DOHH2 (cell line): Measurements from ENCODE around the gene ASB7.

Source experiments
- H3F3A ChIP-seq: fragments of 200-600 bp; sonication (generic), shearing (Covaris generic); 2 replicates; pipeline ENCODE4 v1.6.0; 2016; ENCODE audit warnings: antibody characterized with exemption, mild to moderate bottlenecking; ENCODE audit not compliant: control insufficient read depth, insufficient read depth
- H3K27ac ChIP-seq: fragments of 200-600 bp; sonication (generic); 2 replicates; pipeline ENCODE4 v1.5.1; 2014; ENCODE audit warnings: low read depth, mild to moderate bottlenecking, low read length, moderate library complexity
- H3K27me3 ChIP-seq: fragments of 200-600 bp; sonication (generic); 2 replicates; pipeline ENCODE4 v1.6.1; 2014; ENCODE audit warnings: mild to moderate bottlenecking, low read length, mixed read lengths; ENCODE audit not compliant: control insufficient read depth
- H3K36me3 ChIP-seq: fragments of 200-600 bp; sonication (generic); 2 replicates; pipeline ENCODE4 v1.6.1; 2014; ENCODE audit warnings: mild to moderate bottlenecking, low read length, moderate library complexity, mixed read lengths; ENCODE audit not compliant: control insufficient read depth
- H3K4me1 ChIP-seq: fragments of 200-600 bp; sonication (generic); 2 replicates; pipeline ENCODE4 v1.6.1; 2014; ENCODE audit warnings: mild to moderate bottlenecking, low read length, mixed read lengths; ENCODE audit not compliant: control insufficient read depth
- H3K4me2 ChIP-seq: fragments of 200-600 bp; sonication (generic); 2 replicates; pipeline ENCODE4 v1.6.0; 2014; ENCODE audit warnings: mild to moderate bottlenecking, low read length, moderate library complexity
- H3K4me3 ChIP-seq: fragments of 200-600 bp; sonication (generic); 2 replicates; pipeline ENCODE4 v1.5.1; 2014; ENCODE audit warnings: mild to moderate bottlenecking, low read length, mixed read lengths
- H3K79me2 ChIP-seq: fragments of 200-600 bp; sonication (generic); 2 replicates; pipeline ENCODE4 v1.6.1; 2014; ENCODE audit warnings: mild to moderate bottlenecking, low read length, mixed read lengths; ENCODE audit not compliant: control insufficient read depth
- H3K9me2 ChIP-seq: fragments of 200-600 bp; sonication (generic); replicated peaks from 2 replicates; pipeline ENCODE4 v1.6.1; 2014; ENCODE audit warnings: mild to moderate bottlenecking, low read length, mixed read lengths; ENCODE audit not compliant: control insufficient read depth
- H3K9me3 ChIP-seq: fragments of 200-600 bp; sonication (generic); 2 replicates; pipeline ENCODE4 v1.6.1; 2014; ENCODE audit warnings: antibody characterized with exemption, low read length, mixed read lengths; ENCODE audit not compliant: control insufficient read depth, insufficient read depth
- H4K20me1 ChIP-seq: fragments of 200-600 bp; sonication (generic); 2 replicates; pipeline ENCODE4 v1.6.0; 2014; ENCODE audit warnings: low read depth, mild to moderate bottlenecking, antibody characterized with exemption, low read length, moderate library complexity; ENCODE audit not compliant: control insufficient read depth, insufficient read depth
- CTCF ChIP-seq: fragments of 200-600 bp; sonication (generic); IDR thresholded peaks from one replicate; pipeline ENCODE4 v1.5.1; 2014; ENCODE audit warnings: antibody characterized with exemption, mild to moderate bottlenecking, low read depth, low read length; ENCODE audit not compliant: poor library complexity, severe bottlenecking
- EZH2phosphoT487 ChIP-seq: fragments of 200-600 bp; sonication (generic); IDR thresholded peaks from 2 replicates; pipeline ENCODE4 v1.6.1; 2017; ENCODE audit warnings: borderline replicate concordance, mild to moderate bottlenecking, antibody characterized with exemption, low read length, moderate library complexity, mixed read lengths

The ASB7 gene

DNA sequence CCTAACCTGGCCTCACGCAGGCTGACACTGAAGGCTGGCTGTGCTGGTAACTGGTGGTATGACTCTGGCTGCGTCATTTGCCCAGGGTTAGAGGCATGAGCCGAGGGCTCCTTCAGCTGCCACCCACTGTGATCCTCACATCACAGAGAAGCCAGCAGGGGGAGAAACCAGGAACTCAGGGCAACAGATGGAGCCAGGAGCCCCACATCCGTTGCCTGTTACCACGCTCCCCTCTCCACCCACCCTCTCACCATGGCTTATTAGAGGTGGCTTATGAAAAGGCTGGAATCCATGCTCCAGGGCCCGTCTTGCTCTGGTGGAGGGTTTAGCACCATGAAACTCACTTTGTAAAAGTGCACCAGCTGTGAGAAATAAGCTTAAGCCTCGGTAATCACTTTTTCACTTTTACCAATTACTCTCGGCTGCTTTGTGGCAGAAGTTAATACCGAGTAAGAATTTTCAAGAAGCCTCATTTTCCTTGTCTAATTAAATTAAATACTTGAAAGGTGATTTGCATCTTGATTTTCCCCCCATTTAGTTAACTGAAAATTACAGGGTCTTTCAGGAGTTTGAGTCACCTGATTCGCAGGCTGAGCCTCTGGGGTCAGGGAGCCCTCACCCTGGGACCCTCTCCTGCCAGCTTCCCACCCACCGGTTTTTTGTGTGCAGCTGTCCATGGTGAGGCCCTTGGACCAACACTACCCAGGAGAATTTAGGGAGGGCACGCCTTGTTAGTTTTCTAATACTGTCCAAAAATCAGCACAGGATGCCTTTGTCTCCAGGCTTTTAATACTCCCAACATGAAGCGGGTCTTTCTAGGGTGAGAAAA lies 60.9 kb downstream of the ASB7 start:
- Histone ChIP-seq H3K9me2 (no peaks in the 10 kb centered on the region), H3F3A (no peaks in the 10 kb centered on the region), H3K27ac (no peak overlapping the region), H3K4me1 (no peaks in the 10 kb centered on the region), H3K27me3 (no peaks in the 10 kb centered on the region), H3K4me3 (no peak overlapping the region), H3K36me3 (no peaks in the 10 kb centered on the region), H3K4me2 (no peak overlapping the region), H4K20me1 (no peaks in the 10 kb centered on the region), H3K79me2 (no peaks in the 10 kb centered on the region), H3K9me3 (no peaks in the 10 kb centered on the region)
- TF ChIP-seq CTCF (no peak), EZH2phosphoT487 (no peak)

- TF ChIP-seq CTCF: no peak
- no peak for TF ChIP-seq EZH2phosphoT487
- Histone ChIP-seq H3K4me3 (no peak overlapping the region), H3K9me2 (no peaks in the 10 kb centered on the region), H4K20me1 (no peaks in the 10 kb centered on the region), H3K79me2 (no peaks in the 10 kb centered on the region), H3K27ac (no peak overlapping the region), H3F3A (no peaks in the 10 kb centered on the region), H3K4me2 (no peak overlapping the region), H3K27me3 (no peaks in the 10 kb centered on the region), H3K36me3 (no peaks in the 10 kb centered on the region), H3K4me1 (no peaks in the 10 kb centered on the region), H3K9me3 (no peaks in the 10 kb centered on the region)
Measured at GRCh38 chr15:100663915-100664281, 61.5 kb downstream of the ASB7 start.

DNA sequence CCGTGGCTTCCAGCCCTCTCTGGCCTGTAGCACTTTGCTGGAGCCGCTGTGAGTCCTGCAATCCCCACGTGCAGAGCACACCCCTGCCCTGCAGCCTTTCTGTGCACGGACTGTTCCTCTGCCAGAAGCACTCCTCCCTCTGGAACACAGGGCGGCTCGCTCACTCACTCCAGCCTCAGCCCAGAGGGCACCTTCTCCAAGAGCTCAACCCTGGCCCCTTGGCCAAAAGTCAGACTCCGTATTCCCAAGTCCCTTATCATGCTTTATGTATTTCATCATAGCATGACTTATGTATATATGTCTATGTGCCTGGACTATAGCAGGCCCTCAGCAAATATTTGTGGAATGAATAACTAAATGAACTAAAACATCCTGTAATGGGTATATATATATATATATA lies 63.2 kb downstream of the ASB7 start:
- no peaks in the 10 kb centered on the region for H3K9me2 ChIP-seq
- H3K36me3 ChIP-seq: no peaks in the 10 kb centered on the region
- no peaks in the 10 kb centered on the region for H3K27me3 ChIP-seq
- no peak for TF ChIP-seq CTCF
- no peak for TF ChIP-seq EZH2phosphoT487
- H3K4me2 ChIP-seq: no peak overlapping the region
- H3K4me1 ChIP-seq: no peaks in the 10 kb centered on the region
- H3K9me3 ChIP-seq: no peaks in the 10 kb centered on the region
- H3K79me2 ChIP-seq: no peaks in the 10 kb centered on the region
- H3K27ac ChIP-seq: no peak overlapping the region
- H4K20me1 ChIP-seq: no peaks in the 10 kb centered on the region
- H3K4me3 ChIP-seq: no peak overlapping the region
- no peaks in the 10 kb centered on the region for H3F3A ChIP-seq
